Natural killer cell (primary cell): ENCODE measurements around the gene LARP4B. TPM values are rescaled to one million over a fixed set of nuclear protein-coding genes. Genes with fewer than 3 reads are reported as not detected.
A peak's percentile ranks its signal among the peaks of the same experiment; 100 is the strongest.

Experiments used
- ATAC-seq, 3 donors: fragments of 150-1000 bp in 2 of 3; fragments of 200-7000 bp in 1 of 3; cut with Tn5 transposase; 1 replicate in 1 of 3; 2 replicates in 2 of 3; pipeline ENCODE4 v1.10.0; 2021; ENCODE audit warnings: mild to moderate bottlenecking in 2 of 3, moderate library complexity in 2 of 3
- DNase-seq, 2 donors: peaks; one replicate each; pipeline versions ENCODE4 v3.0.0 to v3.0.0-alpha.2; 2013 to 2021; ENCODE audit warnings: mixed read lengths in 1 of 2
- H3K27ac ChIP-seq: one replicate; pipeline ENCODE4 v1.5.1; 2013; ENCODE audit warnings: mild to moderate bottlenecking, low read length
- H3K27me3 ChIP-seq: one replicate; pipeline ENCODE4 v1.6.1; 2013; ENCODE audit warnings: low read length; ENCODE audit not compliant: control insufficient read depth, insufficient read depth
- H3K36me3 ChIP-seq: one replicate; pipeline ENCODE4 v1.6.1; 2013; ENCODE audit warnings: low read length; ENCODE audit not compliant: control insufficient read depth, insufficient read depth
- H3K4me1 ChIP-seq: one replicate; pipeline ENCODE4 v1.6.1; 2013; ENCODE audit warnings: low read length; ENCODE audit not compliant: control insufficient read depth, insufficient read depth
- H3K4me3 ChIP-seq: one replicate; pipeline ENCODE4 v1.5.1; 2013; ENCODE audit warnings: low read length
- H3K9me3 ChIP-seq: one replicate; pipeline ENCODE4 v1.6.1; 2013; ENCODE audit warnings: low read length; ENCODE audit not compliant: control insufficient read depth, insufficient read depth
- H3K27ac Mint-ChIP-seq, 2 donors: one replicate each; pipeline ENCODE4 v1.8.0; 2022; ENCODE audit warnings: mild to moderate bottlenecking in 2 of 2, mixed read lengths in 2 of 2, moderate library complexity in 1 of 2
- H3K27me3 Mint-ChIP-seq, 2 donors: one replicate each; pipeline ENCODE4 v1.8.0; 2022; ENCODE audit warnings: low read depth in 2 of 2, mixed read lengths in 2 of 2
- H3K36me3 Mint-ChIP-seq: one replicate; pipeline ENCODE4 v1.8.0; 2022; ENCODE audit warnings: mixed read lengths
- H3K4me1 Mint-ChIP-seq, 2 donors: one replicate each; pipeline ENCODE4 v1.8.0; 2022; ENCODE audit warnings: mixed read lengths in 2 of 2
- H3K4me3 Mint-ChIP-seq: one replicate; pipeline ENCODE4 v1.8.0; 2022; ENCODE audit warnings: mild to moderate bottlenecking, moderate library complexity, mixed read lengths
- H3K9me3 Mint-ChIP-seq, 2 donors: one replicate each; pipeline ENCODE4 v1.8.0; 2022; ENCODE audit warnings: mixed read lengths in 2 of 2
- WGBS: methylation state at CpG from one replicate; pipeline ENCODE4 v1.1.7; 2013; ENCODE audit warnings: missing lambda C conversion rate; ENCODE audit not compliant: insufficient coverage; 5-methylcytosine and 5-hydroxymethylcytosine counted together
- intact Hi-C: fragments of 100-400 bp; cut with micrococcal nuclease; formaldehyde crosslinking; loops from one replicate; pipeline ENCODE4 v1.14.2; 2022
- total RNA-seq, 4 donors: library from RNA; stranded (reverse); fragments of 120-200 nt in 1 of 4; gene quantifications; one replicate each; pipeline versions ENCODE4 v1.2.3 to v1.2.4, GENCODE V29; 2013 to 2022
- TF ChIP-seq, protein P1 (sequence below): fragments of 200-600 bp; IDR thresholded peaks from one replicate; pipeline ENCODE4 v1.8.0; 2022; ENCODE audit warnings: antibody characterized with exemption

LARP4B gene
- total RNA-seq, 3 donors from 2014 or later (not counting 1 experiment from before 2014, with no cell fraction given), result 75.5 to 95.4 (median 90.2) TPM

GRCh38 chr10:924524-924859 is 7.0 kb downstream of the LARP4B start:
- intact Hi-C loops, result no loop called here

DNA sequence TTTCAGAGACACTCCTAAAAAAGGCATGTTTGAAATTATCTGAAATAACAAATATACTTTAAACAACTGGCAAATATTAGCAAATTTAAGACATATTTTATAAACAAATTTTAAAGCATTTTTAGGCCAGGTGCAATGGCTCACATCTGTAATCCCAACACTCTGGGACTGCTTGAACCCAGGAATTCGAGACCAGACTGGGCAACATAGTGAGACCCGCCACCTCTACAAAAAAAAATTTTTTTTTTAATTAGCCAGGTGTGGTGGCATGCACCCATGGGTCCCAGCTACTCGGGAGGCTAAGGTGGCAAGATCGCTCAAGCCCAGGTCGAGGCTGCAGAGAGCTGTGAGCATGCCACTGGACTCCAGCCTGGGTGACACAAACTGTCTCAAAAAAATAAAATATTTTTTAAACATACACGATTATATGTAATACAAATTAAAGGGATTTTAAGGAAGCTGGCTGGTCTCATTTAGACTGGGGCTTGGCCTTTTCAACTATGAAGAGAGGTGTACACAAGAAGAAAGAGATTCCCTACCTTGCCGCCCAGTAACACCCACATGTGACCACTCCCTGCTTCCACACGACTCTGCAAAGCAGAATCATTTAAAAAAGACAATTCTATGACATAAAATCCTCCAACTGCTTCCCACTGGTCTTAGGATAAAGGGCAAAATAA is 7.5 kb downstream of the LARP4B start:
- intact Hi-C loops, result no loop called here
- Mint-ChIP-seq H3K4me1 (peaks cover 49 to 51% of the 10 kb centered on the region in 2 donors), H3K36me3 (no peaks in the 10 kb centered on the region), H3K27ac (peak overlapping the region in 1 of 2 donors; percentile 72), H3K4me3 (no peak overlapping the region), H3K9me3 (no peaks in the 10 kb centered on the region), H3K27me3 (no peaks in the 10 kb centered on the region)
- peaks cover 23% of the 10 kb centered on the region for H3K4me1 ChIP-seq
- H3K9me3 ChIP-seq, result no peaks in the 10 kb centered on the region
- TF ChIP-seq, protein P1, sequence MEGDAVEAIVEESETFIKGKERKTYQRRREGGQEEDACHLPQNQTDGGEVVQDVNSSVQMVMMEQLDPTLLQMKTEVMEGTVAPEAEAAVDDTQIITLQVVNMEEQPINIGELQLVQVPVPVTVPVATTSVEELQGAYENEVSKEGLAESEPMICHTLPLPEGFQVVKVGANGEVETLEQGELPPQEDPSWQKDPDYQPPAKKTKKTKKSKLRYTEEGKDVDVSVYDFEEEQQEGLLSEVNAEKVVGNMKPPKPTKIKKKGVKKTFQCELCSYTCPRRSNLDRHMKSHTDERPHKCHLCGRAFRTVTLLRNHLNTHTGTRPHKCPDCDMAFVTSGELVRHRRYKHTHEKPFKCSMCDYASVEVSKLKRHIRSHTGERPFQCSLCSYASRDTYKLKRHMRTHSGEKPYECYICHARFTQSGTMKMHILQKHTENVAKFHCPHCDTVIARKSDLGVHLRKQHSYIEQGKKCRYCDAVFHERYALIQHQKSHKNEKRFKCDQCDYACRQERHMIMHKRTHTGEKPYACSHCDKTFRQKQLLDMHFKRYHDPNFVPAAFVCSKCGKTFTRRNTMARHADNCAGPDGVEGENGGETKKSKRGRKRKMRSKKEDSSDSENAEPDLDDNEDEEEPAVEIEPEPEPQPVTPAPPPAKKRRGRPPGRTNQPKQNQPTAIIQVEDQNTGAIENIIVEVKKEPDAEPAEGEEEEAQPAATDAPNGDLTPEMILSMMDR, result no peak
- peaks cover 6% of the 10 kb centered on the region for H3K36me3 ChIP-seq
- H3K4me3 ChIP-seq, result no peak overlapping the region
- DNase-seq, result no peak
- 88% methylated on average over 7 of the region's 8 CpGs for WGBS
- H3K27ac ChIP-seq, result no peak overlapping the region
- ATAC-seq, result no peak
- H3K27me3 ChIP-seq, result no peaks in the 10 kb centered on the region

More at GRCh38 chr10:924524-924859, 7.0 kb downstream of the LARP4B start:
- Mint-ChIP-seq H3K36me3 (no peaks in the 10 kb centered on the region), H3K4me1 (peaks cover 46 to 51% of the 10 kb centered on the region in 2 donors), H3K4me3 (no peak overlapping the region), H3K27ac (peak overlapping the region in 1 of 2 donors; percentile 72), H3K27me3 (no peaks in the 10 kb centered on the region), H3K9me3 (no peaks in the 10 kb centered on the region)
- H3K27ac ChIP-seq, result no peak overlapping the region
- TF ChIP-seq, protein P1, result no peak
- H3K4me3 ChIP-seq, result no peak overlapping the region
- H3K27me3 ChIP-seq, result no peaks in the 10 kb centered on the region
- no peaks in the 10 kb centered on the region for H3K9me3 ChIP-seq
- H3K36me3 ChIP-seq, result peaks cover 6% of the 10 kb centered on the region
- peaks cover 27% of the 10 kb centered on the region for H3K4me1 ChIP-seq
- DNase-seq (no peak), ATAC-seq (no peak)
- WGBS, result 84% methylated on average over 4 of the region's 4 CpGs

- ATAC-seq (no peak), DNase-seq (no peak)
- Mint-ChIP-seq H3K27me3 (no peaks in the 10 kb centered on the region), H3K9me3 (no peaks in the 10 kb centered on the region), H3K4me1 (peaks cover 47 to 50% of the 10 kb centered on the region in 2 donors), H3K27ac (peak overlapping the region in 1 of 2 donors; percentile 27), H3K36me3 (no peaks in the 10 kb centered on the region), H3K4me3 (no peak overlapping the region)
- no peak overlapping the region for H3K4me3 ChIP-seq
- no peak overlapping the region for H3K27ac ChIP-seq
- no peaks in the 10 kb centered on the region for H3K9me3 ChIP-seq
- 93% methylated on average over 14 of the region's 14 CpGs for WGBS
- intact Hi-C loops, result no loop called here
- H3K27me3 ChIP-seq, result no peaks in the 10 kb centered on the region
- peaks cover 19% of the 10 kb centered on the region for H3K4me1 ChIP-seq
- H3K36me3 ChIP-seq, result peaks cover 9% of the 10 kb centered on the region
- TF ChIP-seq, protein P1, result no peak
These were observed 9.8 kb downstream of the LARP4B start for GRCh38 chr10:921471-922414.
